Measurements from ENCODE around the gene DSG4. TPM values are rescaled to one million over a fixed set of nuclear protein-coding genes. Genes with fewer than 3 reads are reported as not detected.

Gene DSG4
- total RNA-seq, 1 experiment from 2014 or later: not detected

- Histone ChIP-seq H3K27me3 (replicated peaks; ENCODE audit: insufficient read depth, low read depth, low read length, poor library complexity) (peaks cover 6% of the 10 kb centered on the region), H3K4me3 (ENCODE audit: low read depth, low read length, poor library complexity, severe bottlenecking) (no peak overlapping the region), H3K36me3 (ENCODE audit: insufficient read depth, low read length, poor library complexity, severe bottlenecking) (no peaks in the 10 kb centered on the region), H3K4me1 (ENCODE audit: insufficient read depth, low read length, poor library complexity, severe bottlenecking) (no peaks in the 10 kb centered on the region), H3K27ac (ENCODE audit: low read depth, low read length, poor library complexity, severe bottlenecking) (no peak overlapping the region), H3K9me3 (ENCODE audit: low read depth, low read length, poor library complexity, severe bottlenecking) (no peaks in the 10 kb centered on the region)
- no TSS peak for BruUV-seq (replicated peaks)
- TF ChIP-seq CTCF (conservative IDR thresholded peaks at IDR 0.05; ENCODE audit: low read depth, low read length): peak; percentile 76
- TF ChIP-seq EZH2 (IDR thresholded peaks at IDR 0.05; ENCODE audit: borderline replicate concordance, low read depth, low read length, poor library complexity, severe bottlenecking): no peak
- peak; percentile 51 for DNase-seq (ENCODE audit: low spot score)
- ChIA-PET CTCF (interaction anchor here (0.7 kb wide), 1 partner anchor 53 kb away, joined by 5 read pairs; no protein-coding TSS in a partner anchor), POLR2A (ENCODE audit: low non-redundant PET) (no interaction called here)
- intact Hi-C loops (cut with micrococcal nuclease; ENCODE audit: unreplicated experiment): loop anchor here (10.0 kb wide), 1 partner anchor 300 kb away; no protein-coding TSS in a partner anchor
These were observed 47.9 kb downstream of the DSG4 start for GRCh38 chr18:31424383-31424988.

- Histone ChIP-seq H3K4me1 (ENCODE audit: insufficient read depth, low read length, poor library complexity, severe bottlenecking) (no peaks in the 10 kb centered on the region), H3K27me3 (replicated peaks; ENCODE audit: insufficient read depth, low read depth, low read length, poor library complexity) (peaks cover 6% of the 10 kb centered on the region), H3K27ac (ENCODE audit: low read depth, low read length, poor library complexity, severe bottlenecking) (no peak overlapping the region), H3K36me3 (ENCODE audit: insufficient read depth, low read length, poor library complexity, severe bottlenecking) (no peaks in the 10 kb centered on the region), H3K9me3 (ENCODE audit: low read depth, low read length, poor library complexity, severe bottlenecking) (no peaks in the 10 kb centered on the region), H3K4me3 (ENCODE audit: low read depth, low read length, poor library complexity, severe bottlenecking) (no peak overlapping the region)
- BruUV-seq (replicated peaks): no TSS peak
- DNase-seq (ENCODE audit: low spot score): no peak
- CTCF ChIA-PET: no interaction called here
- intact Hi-C loops (cut with micrococcal nuclease; ENCODE audit: unreplicated experiment): loop anchor here (10.0 kb wide), 1 partner anchor 299 kb away; no protein-coding TSS in a partner anchor
- TF ChIP-seq EZH2 (IDR thresholded peaks at IDR 0.05; ENCODE audit: borderline replicate concordance, low read depth, low read length, poor library complexity, severe bottlenecking) (no peak), CTCF (conservative IDR thresholded peaks at IDR 0.05; ENCODE audit: low read depth, low read length) (no peak)
- POLR2A ChIA-PET (ENCODE audit: low non-redundant PET): no interaction called here
These were observed 49.4 kb downstream of the DSG4 start for GRCh38 chr18:31426021-31426420.

GRCh38 chr18:31426871-31427406, 50.4 kb downstream of the DSG4 start:
- intact Hi-C loops (cut with micrococcal nuclease; ENCODE audit: unreplicated experiment): loop anchor here (10.0 kb wide), 1 partner anchor 298 kb away; no protein-coding TSS in a partner anchor
- no TSS peak for BruUV-seq (replicated peaks)
- Histone ChIP-seq H3K27me3 (replicated peaks; ENCODE audit: insufficient read depth, low read depth, low read length, poor library complexity) (peaks cover 6% of the 10 kb centered on the region), H3K27ac (ENCODE audit: low read depth, low read length, poor library complexity, severe bottlenecking) (no peak overlapping the region), H3K4me3 (ENCODE audit: low read depth, low read length, poor library complexity, severe bottlenecking) (no peak overlapping the region), H3K36me3 (ENCODE audit: insufficient read depth, low read length, poor library complexity, severe bottlenecking) (no peaks in the 10 kb centered on the region), H3K9me3 (ENCODE audit: low read depth, low read length, poor library complexity, severe bottlenecking) (no peaks in the 10 kb centered on the region), H3K4me1 (ENCODE audit: insufficient read depth, low read length, poor library complexity, severe bottlenecking) (no peaks in the 10 kb centered on the region)
- TF ChIP-seq CTCF (conservative IDR thresholded peaks at IDR 0.05; ENCODE audit: low read depth, low read length) (no peak), EZH2 (IDR thresholded peaks at IDR 0.05; ENCODE audit: borderline replicate concordance, low read depth, low read length, poor library complexity, severe bottlenecking) (no peak)
- no peak for DNase-seq (ENCODE audit: low spot score)
- ChIA-PET CTCF (no interaction called here), POLR2A (ENCODE audit: low non-redundant PET) (no interaction called here)

Data from A673 (cell line).